HG03469 (cell line): ENCODE data around the gene WWOX.

Source experiments
- ATAC-seq: cut with Tn5 transposase; IDR thresholded peaks from one replicate; pipeline ENCODE4 v1.9.1; 2021; ENCODE audit warnings: mild to moderate bottlenecking, moderate library complexity, moderate number of reproducible peaks; ENCODE audit not compliant: unreplicated experiment

Gene WWOX

DNA sequence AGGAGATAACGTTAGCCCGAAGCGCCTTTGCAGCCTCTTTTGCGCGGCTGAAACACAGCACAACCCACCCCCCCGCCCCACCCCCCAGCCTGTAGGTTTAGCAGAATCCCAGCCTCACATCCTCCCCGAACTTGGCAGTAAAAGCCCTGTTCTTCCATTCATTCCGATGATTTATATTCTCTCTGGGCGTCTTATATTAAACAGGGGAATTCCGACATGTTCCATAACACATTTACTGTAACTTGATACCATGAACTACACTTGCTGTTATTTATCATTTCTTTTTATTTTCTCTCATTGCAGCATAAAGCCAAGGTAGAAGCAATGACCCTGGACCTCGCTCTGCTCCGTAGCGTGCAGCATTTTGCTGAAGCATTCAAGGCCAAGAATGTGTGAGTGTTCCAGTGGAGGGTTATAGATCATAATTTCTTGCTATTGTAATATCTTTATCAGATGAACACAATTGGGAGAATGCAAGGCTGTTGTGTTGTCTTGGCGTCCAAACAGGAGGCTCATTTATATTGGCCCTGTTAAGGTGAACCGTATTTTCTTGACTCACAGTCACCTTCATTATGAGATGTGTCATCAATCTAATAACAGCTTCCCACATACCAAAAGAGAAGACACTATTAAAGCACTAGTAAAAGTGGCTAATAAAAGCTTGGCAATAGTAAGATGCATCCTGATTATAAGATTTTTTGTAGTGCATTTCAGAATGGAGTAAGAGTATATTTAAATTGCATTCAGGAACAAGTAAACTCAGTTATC is 287.3 kb downstream of the WWOX start:
- ATAC-seq: no peak

DNA sequence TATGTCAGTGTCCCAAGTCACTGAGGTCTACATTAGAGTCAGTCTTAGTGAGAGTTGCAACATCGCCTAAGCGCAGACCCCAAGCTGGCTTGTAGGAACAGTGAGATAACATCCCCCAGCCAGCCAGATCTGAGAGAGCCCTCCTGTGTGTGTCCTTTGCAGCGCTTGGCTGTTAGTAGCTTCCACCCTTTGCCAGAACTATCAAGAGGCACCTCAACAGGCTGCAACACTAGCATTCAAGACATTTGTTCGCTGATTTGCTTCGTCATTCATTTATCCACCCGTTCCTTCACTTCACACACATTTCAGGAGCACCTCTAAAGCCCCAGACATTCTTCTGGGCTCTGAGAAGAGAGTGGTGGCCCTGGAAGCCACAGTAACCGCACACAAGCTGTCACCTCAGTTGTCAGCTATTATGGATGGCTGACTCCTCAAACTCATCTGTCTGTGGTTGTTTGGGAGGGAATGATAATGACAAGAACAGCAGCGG is 289.6 kb downstream of the WWOX start:
- no peak for ATAC-seq

DNA sequence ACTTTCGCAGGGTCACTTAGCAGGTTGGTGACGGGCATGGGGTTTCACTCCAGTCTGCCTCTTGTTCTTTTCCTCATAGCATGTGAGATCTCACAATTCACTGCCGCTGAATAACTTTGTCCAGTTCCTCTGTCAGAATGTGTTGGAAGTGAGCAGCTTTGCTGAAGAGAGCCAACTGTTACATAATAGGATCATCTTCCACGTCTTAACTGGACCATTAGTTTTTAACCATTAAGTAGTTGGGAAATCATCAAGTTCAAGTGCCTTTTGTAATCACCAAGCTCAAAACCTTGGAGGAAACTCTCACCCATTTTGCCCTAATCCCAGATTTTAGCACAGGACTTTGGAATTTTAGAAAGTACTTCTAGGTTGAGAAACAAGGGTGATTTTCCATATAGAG is 290.6 kb downstream of the WWOX start:
- no peak for ATAC-seq

DNA sequence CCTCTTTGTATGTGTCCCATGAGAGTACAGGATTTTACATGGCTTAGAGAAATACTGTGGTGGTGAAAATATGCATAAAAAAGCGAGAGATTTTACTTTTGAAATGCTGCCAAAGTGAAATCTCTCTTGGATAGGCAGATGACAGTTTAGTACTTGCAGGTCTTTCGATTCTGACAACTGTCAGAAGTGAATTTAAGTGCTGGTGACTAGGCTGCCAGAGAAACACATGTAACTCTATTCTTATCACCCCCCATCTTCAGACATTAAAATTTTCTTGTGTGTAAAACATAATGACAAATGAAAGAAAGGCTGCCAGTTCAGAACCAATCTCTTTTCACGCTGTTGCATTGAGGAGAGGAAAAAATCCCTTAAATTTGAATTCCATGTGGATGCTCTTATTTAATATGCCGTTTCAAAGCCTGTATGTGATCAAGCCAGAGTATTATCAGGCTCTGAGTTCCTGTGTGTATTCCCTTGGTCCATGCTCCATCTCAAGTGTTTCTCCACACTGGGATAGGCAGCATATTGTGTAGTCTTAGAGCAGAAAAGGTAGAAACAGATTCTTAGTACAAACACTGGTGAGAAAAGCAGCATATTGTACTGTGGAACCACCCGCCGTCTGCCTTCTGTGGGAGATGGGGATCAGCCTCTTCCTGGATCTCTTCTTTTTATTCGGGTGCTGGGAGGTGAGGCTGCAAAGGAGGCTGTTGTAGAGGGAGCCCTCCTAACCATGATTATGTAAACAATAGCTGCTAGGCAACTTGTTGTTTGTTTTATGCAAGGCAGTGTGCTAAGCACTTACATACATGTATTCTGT is 291.3 kb downstream of the WWOX start:
- no peak for ATAC-seq

DNA sequence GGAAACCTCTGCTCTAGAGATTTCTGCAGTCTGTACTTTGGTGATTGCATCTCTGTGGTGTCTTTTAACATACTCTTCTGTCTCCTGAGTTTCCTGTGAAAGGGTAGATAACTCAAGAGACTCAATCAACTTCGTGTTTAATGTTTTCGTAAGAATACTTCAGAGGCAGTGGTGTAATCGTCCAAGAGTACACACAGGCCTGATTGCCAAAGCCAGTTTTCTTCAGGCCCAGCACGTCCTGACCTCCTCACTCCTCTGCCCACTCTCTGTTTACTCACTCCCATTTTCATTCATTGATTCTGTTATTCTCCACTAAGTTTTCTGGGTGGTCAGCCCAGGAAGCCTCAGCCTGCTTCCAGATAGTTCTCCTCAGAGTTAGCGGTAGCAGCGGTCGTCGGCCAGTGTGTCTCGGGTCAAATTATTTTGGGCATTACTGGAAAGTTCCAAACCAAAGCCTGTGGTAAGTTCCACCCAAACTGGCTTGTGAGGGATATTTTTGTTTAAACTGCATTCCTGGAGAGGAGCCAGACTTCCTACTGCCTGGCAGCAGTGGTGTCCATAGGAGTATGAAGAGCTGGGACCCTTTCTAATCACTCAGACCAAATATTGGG is 293.2 kb downstream of the WWOX start:
- ATAC-seq: no peak

GRCh38 chr16:78395035-78395434 is 295.6 kb downstream of the WWOX start:
- ATAC-seq: no peak

- no peak for ATAC-seq
Observed at GRCh38 chr16:78396046-78396445, 296.6 kb downstream of the WWOX start.

- ATAC-seq: no peak
Observed at GRCh38 chr16:78396673-78397072, 297.2 kb downstream of the WWOX start.

GRCh38 chr16:78399384-78399783 is 299.9 kb downstream of the WWOX start:
- ATAC-seq: no peak

DNA sequence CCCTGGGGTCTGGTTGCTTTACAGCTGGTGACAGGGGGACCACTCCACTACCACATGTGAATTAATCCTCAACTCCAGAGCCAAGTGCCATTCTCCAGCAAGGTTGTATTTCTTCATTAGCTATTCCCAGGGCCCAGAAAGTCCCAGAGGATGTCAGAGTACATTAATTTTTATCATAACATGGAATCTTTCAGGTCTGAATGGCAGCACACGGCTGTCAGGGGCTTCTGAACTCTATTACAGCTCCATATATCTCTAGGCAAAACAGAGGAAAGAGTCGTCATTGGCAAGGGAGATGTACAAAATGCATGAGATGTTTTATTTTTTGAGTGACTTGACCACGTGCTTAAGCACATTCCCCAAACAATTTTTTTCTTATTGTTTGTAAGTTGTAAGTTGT is 303.4 kb downstream of the WWOX start:
- ATAC-seq: no peak

- ATAC-seq: no peak
Observed at GRCh38 chr16:78405040-78405439, 305.6 kb downstream of the WWOX start.

DNA sequence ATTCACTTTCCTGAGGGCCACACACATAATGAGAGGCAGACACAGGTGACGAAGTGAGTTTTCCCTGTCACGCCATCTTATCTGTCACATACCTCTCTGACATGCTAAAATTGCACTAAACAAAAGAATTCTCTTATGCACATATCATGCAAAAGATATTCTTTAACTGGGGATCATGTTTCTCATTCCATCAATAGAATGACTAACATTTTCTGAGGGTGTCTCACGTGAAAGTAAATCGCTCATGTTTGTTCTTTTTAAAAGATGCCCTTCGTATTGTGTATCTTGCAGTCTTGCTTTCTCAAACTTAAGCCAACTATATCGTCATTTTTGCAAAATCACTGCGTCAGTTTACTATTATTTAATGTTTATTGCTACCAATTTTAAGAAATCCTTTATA is 306.4 kb downstream of the WWOX start:
- no peak for ATAC-seq

- no peak for ATAC-seq
Observed at GRCh38 chr16:78407191-78407590, 307.7 kb downstream of the WWOX start.

- ATAC-seq: no peak
Observed at GRCh38 chr16:78413651-78414050, 314.2 kb downstream of the WWOX start.

- ATAC-seq: no peak
Observed at GRCh38 chr16:78415013-78415412, 315.6 kb downstream of the WWOX start.

DNA sequence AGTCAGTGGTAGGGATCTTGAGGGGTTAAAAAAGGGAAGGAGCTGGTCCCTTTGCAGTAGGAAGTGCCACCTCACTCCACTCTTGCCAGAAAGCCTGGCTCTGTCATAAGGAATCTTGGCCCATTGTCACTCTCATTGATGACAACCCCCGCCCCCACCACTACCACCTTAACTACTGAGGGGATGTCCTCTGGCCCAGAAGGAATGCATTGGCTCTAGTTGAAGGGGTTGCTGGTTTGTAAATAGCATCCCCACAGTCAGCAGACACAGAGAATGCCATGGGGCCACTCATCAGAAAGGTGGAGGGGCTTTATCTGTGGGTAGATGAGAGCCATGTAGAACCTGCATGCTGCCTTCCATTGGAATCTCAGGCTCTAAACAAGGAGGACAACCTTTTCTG is 316.2 kb downstream of the WWOX start:
- no peak for ATAC-seq

DNA sequence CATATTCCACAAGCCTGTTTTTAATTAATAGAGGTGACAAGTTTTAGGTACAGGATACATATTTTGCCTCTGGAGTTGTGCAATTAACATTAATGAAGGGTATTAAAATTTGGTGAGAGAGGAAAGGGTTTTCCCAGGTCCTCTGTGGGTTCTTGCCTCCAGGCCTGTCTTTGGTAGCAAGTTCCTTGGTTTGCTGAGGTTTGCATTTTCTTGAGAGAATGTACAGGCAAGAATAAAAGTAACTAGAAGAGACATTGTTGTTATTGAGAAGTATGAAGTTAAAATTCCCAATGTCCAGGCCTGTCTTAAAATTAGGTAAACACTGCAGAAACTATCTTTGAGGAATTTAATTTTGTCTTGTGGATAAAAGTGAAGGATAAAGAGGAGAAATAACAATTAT is 316.9 kb downstream of the WWOX start:
- ATAC-seq: no peak

DNA sequence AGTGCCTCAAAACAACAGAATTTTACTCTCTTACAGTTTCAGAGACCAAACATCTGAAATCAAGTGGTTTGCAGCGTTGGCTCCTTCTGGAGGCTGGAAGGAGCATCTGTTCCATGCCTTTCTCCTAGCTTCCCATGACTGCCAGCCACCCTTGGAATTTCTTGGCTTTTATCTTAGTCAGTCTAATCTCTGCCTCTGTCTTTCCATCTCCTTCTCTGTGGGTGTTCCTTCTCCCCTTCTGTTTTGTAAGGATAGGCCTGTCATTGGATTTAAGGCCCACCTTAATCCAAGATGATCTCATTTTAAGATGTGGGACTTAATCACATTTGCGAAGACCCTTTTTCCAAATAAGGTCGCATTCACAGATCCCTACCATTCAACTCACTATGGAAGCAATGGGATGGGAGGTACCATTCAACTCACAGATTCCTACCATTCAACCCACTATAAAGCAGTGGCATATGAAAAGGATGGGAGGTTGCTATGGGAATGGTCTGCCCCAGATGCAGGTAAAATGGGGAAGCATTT is 321.8 kb downstream of the WWOX start:
- ATAC-seq: no peak

- ATAC-seq: no peak
Observed at GRCh38 chr16:78425281-78425680, 325.8 kb downstream of the WWOX start.

DNA sequence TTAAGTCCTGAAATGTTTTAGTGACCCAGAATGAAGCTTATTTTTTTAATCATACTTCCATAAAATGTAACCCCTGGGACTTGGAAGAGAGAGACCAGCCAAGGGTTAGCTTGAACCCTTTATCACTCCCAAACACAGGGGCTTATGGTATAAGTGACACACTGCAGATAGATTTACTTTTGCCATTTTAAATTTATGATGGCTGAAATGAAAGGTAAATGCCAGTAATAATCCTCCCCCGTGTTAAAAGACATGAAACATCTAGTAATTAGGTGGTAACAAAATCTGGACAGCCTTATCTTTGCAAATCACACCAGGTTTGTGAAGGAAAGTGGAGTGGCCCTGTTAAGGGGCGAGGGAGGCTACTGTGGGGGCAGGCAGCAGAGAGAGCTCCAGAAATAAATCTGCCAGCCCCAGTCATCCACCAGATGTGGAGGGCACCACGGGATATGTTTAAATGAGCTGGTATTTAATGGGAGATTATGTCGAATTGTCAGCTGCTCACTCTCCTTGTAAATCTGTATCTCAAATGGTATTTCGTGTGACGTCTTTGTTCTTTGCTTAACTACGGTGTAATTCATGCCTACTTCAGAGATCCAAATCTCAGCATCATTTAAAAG is 326.5 kb downstream of the WWOX start:
- no peak for ATAC-seq

- no peak for ATAC-seq
Observed at GRCh38 chr16:78428193-78428592, 328.7 kb downstream of the WWOX start.
